ENCODE measurements around the gene HOXA7. TPM values are rescaled to one million over a fixed set of nuclear protein-coding genes. Genes with fewer than 3 reads are reported as not detected.

The HOXA7 gene
- total RNA-seq, 1 experiment from 2014 or later: 0.95 TPM

GRCh38 chr7:27197137-27198042 lies 40.9 kb upstream of the HOXA7 start:
- peaks cover 11% of the 10 kb centered on the region; the same call in 1 of the 2 replicates for H3K27me3 ChIP-seq
- no peak overlapping the region for H3K4me3 ChIP-seq
- no peak for DNase-seq
- no peaks in the 10 kb centered on the region for H3K9me3 ChIP-seq
- no peaks in the 10 kb centered on the region for H3K36me3 ChIP-seq

DNA sequence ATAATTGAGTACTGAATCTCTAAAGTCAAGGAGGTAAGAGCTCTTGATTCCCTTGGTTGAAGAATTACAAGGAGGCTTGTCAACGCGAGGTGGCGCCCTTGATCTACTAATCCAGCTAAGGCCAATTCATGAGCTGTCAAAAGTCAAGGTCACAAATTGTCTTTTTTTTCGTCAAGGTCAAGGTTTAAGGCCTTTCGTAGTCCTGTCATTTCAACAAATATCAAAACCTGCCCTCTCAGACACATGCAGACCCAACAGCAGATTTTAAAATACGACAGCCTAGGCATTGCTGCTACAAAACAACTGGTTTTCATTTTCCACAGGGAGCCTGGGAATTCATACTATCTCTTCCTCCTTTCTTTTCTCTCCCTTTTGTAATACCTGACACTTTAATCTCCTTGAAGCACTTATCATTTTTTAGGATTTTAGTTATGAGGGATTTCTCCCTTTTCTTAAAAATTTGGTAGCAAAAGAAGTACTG lies 39.9 kb upstream of the HOXA7 start:
- peaks cover 11% of the 10 kb centered on the region; the same call in 1 of the 2 replicates for H3K27me3 ChIP-seq
- no peaks in the 10 kb centered on the region for H3K36me3 ChIP-seq
- peak; percentile 50 for DNase-seq
- H3K9me3 ChIP-seq: no peaks in the 10 kb centered on the region
- no peak overlapping the region for H3K4me3 ChIP-seq

- Histone ChIP-seq H3K36me3 (no peaks in the 10 kb centered on the region), H3K27me3 (peaks cover 11% of the 10 kb centered on the region; the same call in 1 of the 2 replicates), H3K4me3 (no peak overlapping the region), H3K9me3 (no peaks in the 10 kb centered on the region)
- no peak for DNase-seq
Observed at GRCh38 chr7:27194686-27195379, 38.4 kb upstream of the HOXA7 start.

GRCh38 chr7:27194002-27194352 lies 37.5 kb upstream of the HOXA7 start:
- no peak overlapping the region for H3K4me3 ChIP-seq
- no peak for DNase-seq
- H3K36me3 ChIP-seq: no peaks in the 10 kb centered on the region
- H3K27me3 ChIP-seq: peaks cover 9% of the 10 kb centered on the region; the same call in 1 of the 2 replicates
- no peaks in the 10 kb centered on the region for H3K9me3 ChIP-seq

- no peak for DNase-seq
- Histone ChIP-seq H3K4me3 (no peak overlapping the region), H3K36me3 (no peaks in the 10 kb centered on the region)
Observed at GRCh38 chr7:27193335-27194001, 37.0 kb upstream of the HOXA7 start.

GRCh38 chr7:27192546-27193334 lies 36.3 kb upstream of the HOXA7 start:
- Histone ChIP-seq H3K36me3 (no peaks in the 10 kb centered on the region), H3K9me3 (no peaks in the 10 kb centered on the region), H3K27me3 (peaks cover 4% of the 10 kb centered on the region; the same call in 1 of the 2 replicates), H3K4me3 (no peak overlapping the region)
- no peak for DNase-seq

More at GRCh38 chr7:27193335-27194001, 37.0 kb upstream of the HOXA7 start:
- Histone ChIP-seq H3K27me3 (peaks cover 7% of the 10 kb centered on the region; the same call in 1 of the 2 replicates), H3K9me3 (no peaks in the 10 kb centered on the region)

DNA sequence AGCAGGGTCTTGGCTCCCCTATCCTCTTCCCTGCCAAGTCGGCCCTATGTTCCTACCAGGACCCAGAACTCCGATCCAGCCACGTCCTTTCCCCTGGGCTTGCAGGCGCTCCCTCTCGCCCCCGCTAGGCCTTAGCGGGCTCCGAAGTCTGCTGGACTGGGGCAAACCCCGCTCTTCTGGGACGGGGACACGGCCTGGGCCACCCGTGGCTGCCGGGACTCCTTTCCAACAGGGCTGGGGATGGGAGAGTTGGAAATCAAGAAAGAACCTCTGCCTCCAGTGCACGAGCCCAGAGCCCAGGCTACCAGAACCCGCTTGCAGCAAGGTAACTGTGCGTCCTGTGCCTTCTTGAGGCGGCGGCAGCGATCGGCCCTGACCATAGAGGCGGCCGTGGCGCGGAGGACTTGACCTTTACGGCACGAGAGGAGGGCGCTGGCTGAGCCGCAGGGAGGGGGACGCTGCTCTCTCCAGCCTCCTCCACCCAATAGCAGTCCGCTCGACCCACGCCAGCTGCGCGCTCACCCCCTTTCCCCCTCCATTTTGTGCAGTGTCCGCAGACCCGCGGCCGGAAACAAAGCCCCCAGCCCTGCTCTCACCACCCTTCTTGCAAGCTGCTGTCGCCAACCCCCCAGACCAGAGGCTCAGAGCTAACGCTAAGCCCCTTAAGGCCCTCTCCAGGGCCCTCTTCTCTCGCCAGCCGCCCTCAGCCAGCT lies 35.5 kb upstream of the HOXA7 start:
- no peak overlapping the region for H3K4me3 ChIP-seq
- H3K36me3 ChIP-seq: no peaks in the 10 kb centered on the region
- no peak for DNase-seq
- H3K27me3 ChIP-seq: no peaks in the 10 kb centered on the region; the same call in 1 of the 2 replicates
- H3K9me3 ChIP-seq: no peaks in the 10 kb centered on the region

- DNase-seq: no peak
- no peak overlapping the region for H3K4me3 ChIP-seq
- no peaks in the 10 kb centered on the region for H3K36me3 ChIP-seq
- no peaks in the 10 kb centered on the region for H3K9me3 ChIP-seq
- no peaks in the 10 kb centered on the region for H3K27me3 ChIP-seq
Observed at GRCh38 chr7:27191161-27191731, 34.8 kb upstream of the HOXA7 start.

GRCh38 chr7:27189997-27190748 lies 33.7 kb upstream of the HOXA7 start:
- no peaks in the 10 kb centered on the region for H3K36me3 ChIP-seq
- H3K27me3 ChIP-seq: no peaks in the 10 kb centered on the region
- H3K9me3 ChIP-seq: no peaks in the 10 kb centered on the region
- no peak overlapping the region for H3K4me3 ChIP-seq
- no peak for DNase-seq

DNA sequence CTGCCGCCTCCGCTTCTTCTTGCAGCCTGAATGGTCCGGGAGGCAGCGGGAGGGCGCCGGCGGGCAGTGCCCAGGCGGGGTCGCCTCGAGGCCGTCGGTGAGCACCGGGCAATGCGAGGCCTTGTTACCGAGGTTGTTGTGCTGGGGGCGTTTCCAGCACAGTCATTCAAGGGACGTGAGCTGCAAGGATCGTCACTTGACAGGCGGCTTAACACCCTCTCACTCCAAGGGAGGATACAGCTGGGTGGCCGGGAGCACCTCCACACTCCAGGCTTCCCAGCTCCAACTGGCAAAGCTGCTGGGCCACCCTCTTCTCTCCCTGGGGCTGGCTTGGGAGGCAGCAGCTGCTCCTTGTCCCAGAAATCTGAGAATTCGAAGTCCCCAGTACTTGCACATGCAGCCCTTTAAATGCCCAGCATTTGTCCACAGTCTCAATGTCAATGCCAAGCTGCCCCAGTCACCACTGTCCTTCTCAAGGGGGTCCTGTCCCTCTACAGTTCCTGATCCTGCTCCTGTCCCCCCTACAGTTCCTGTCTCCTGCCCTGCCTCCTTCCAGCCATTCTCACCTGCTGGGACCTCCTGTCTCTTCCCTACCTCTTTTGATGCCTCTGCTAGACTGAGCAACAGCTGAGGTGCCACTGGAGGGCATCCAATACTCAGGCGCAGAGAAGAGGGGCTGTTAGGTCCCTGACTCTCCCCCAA lies 33.0 kb upstream of the HOXA7 start:
- Histone ChIP-seq H3K27me3 (no peaks in the 10 kb centered on the region), H3K36me3 (no peaks in the 10 kb centered on the region), H3K4me3 (no peak overlapping the region), H3K9me3 (no peaks in the 10 kb centered on the region)
- DNase-seq: no peak

DNA sequence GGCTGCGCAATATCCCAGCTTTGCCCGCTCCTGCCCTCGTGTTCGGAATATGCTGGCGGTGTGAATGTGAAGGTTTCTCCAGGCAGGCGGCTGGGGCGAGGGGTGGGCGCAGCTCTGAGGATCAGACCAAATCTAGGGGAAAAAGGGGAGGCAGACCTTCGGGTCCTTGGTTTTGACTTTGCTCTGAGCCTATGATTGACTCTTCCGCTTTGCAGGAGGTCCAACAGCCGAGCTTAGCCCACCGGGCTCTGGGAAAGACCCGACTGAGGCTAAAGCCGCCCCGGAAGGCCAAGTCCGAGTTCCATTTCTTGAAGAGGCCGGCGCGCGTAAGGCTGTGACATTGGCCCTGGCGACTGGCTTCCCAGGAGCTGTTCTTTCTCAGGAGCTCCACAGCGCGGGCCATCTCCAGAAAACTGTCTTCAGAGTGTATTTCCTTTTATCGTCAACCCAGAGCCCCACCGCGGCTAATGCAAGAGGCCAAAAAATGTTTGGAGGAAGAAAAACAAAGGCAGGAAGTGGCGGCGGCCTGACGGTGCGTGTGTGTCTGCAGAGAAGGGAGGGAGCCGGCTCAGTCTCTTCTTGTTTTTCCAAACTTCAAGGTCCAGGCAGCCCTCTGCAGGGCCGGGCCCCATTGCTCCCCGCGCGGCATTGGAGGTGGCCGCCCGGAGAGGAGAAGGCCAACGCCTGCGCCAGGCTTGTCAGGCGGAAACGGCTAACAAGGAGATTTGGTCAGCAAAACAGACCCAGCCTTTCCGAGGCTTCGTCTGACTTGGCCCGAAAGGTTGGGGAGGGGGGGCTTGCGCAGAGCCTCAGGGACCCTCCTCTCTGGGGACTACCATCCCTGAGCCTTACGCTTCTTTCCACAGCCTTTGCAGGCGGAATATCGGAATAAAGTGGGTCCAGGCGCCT lies 32.2 kb upstream of the HOXA7 start:
- Histone ChIP-seq H3K36me3 (no peaks in the 10 kb centered on the region), H3K27me3 (no peaks in the 10 kb centered on the region), H3K4me3 (no peak overlapping the region), H3K9me3 (no peaks in the 10 kb centered on the region)
- DNase-seq: no peak

DNA sequence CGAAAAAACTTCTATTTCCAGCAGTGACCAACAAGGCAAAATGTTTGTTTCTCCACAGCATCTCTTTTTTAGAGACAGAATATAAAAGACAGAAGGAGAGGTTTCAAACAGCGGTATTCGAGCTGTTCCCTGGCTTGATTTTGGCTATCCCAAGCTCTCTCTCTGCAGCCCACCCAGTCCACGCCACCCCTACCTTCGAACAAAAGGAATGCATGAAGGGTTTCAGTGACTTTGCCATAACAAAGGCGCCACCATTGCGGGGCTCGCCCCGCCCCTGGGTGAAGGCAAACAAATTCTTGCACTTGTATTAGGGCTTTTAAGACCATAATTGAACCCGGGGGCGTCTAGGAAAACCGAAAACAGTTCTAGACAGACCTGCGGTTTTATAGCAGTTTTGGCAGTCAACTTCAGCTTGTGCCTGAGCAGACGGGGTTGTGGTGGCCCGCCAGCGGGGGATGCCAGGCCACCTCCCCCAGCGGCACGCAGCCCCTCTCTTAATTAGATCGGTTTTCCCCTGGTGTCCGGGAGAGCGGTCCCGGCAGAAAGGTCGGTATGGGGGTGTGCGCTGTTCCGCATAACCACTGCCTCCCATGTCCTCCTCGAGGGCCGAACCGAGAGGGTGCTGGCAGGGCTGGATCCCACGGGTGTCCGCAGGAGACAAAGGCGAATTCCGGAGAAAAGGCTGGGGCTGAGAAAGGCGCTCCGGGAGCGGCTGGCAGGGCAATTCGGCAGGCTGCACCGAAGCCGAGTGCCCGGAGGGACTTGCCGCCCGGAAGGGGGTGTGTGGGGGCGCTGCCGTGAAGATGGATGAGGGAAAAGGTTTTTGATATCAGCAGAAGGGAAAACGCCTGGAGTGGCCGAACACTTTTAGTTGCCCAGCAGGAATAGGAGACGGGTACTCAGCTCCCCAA lies 31.3 kb upstream of the HOXA7 start:
- Histone ChIP-seq H3K9me3 (no peaks in the 10 kb centered on the region), H3K27me3 (no peaks in the 10 kb centered on the region), H3K36me3 (no peaks in the 10 kb centered on the region), H3K4me3 (no peak overlapping the region)
- DNase-seq: no peak
